Astrocyte of the cerebellum (primary cell): ENCODE measurements around the gene CUL5.
A peak's percentile ranks its signal among the peaks of the same experiment; 100 is the strongest.

ENCODE experiments used
- DNase-seq: peaks from one replicate; pipeline ENCODE4 v3.0.0-alpha.2; 2011; ENCODE audit warnings: low read depth
- H3K4me3 ChIP-seq: 2 replicates; pipeline ENCODE4 v1.5.1; 2011; ENCODE audit warnings: mild to moderate bottlenecking, low read depth, low read length, moderate library complexity
- CTCF ChIP-seq: IDR thresholded peaks from 2 replicates; pipeline ENCODE4 v1.5.1; 2012; ENCODE audit warnings: low read length, low read depth, moderate library complexity, mild to moderate bottlenecking; ENCODE audit errors: missing control alignments
- in situ Hi-C: cut with HindIII; loops from 2 replicates; pipeline ENCODE4 v1.10.0; 2017; ENCODE audit warnings: low sequenced_read_pairs

The CUL5 gene

GRCh38 chr11:108002476-108002875 is 6.2 kb upstream of the CUL5 start:
- TF ChIP-seq CTCF, result no peak
- DNase-seq, result no peak
- no peak overlapping the region for H3K4me3 ChIP-seq
- in situ Hi-C loops, result no loop called here

GRCh38 chr11:108003623-108004022 is 5.1 kb upstream of the CUL5 start:
- DNase-seq, result no peak
- in situ Hi-C loops, result no loop called here

GRCh38 chr11:108007819-108008218 is 879 bp upstream of the CUL5 start:
- TF ChIP-seq CTCF, result no peak

More at GRCh38 chr11:108003623-108004022, 5.1 kb upstream of the CUL5 start:
- no peak for TF ChIP-seq CTCF
- no peak overlapping the region for H3K4me3 ChIP-seq

GRCh38 chr11:108009497-108010370 is 1.0 kb downstream of the CUL5 start:
- H3K4me3 ChIP-seq, result peak overlapping the region; percentile 95
- no peak for TF ChIP-seq CTCF
- DNase-seq, result no peak
- in situ Hi-C loops, result no loop called here

More at GRCh38 chr11:108007819-108008218, 879 bp upstream of the CUL5 start:
- in situ Hi-C loops, result no loop called here
- no peak overlapping the region for H3K4me3 ChIP-seq
- DNase-seq, result no peak

- in situ Hi-C loops, result no loop called here
- no peak overlapping the region for H3K4me3 ChIP-seq
- no peak for DNase-seq
- TF ChIP-seq CTCF, result no peak
These were observed 3.5 kb downstream of the CUL5 start for GRCh38 chr11:108012139-108012725.

- H3K4me3 ChIP-seq, result no peak overlapping the region
- in situ Hi-C loops, result no loop called here
- no peak for TF ChIP-seq CTCF
- no peak for DNase-seq
These were observed 7.9 kb downstream of the CUL5 start for GRCh38 chr11:108016647-108017046.
